HUES6 (cell line): Measurements from ENCODE around the gene SLC12A7.

Experiments used
- H3K27ac ChIP-seq: 2 replicates; pipeline ENCODE4 v1.7.0; 2013; ENCODE audit warnings: low read depth, mild to moderate bottlenecking, low read length, inconsistent platforms
- H3K27me3 ChIP-seq: 2 replicates; pipeline ENCODE4 v1.6.1; 2013; ENCODE audit warnings: low read length; ENCODE audit not compliant: control insufficient read depth, insufficient read depth
- H3K36me3 ChIP-seq: 2 replicates; pipeline ENCODE4 v1.6.1; 2013; ENCODE audit warnings: low read length; ENCODE audit not compliant: control insufficient read depth, insufficient read depth
- H3K4me1 ChIP-seq: 2 replicates; pipeline ENCODE4 v1.6.1; 2013; ENCODE audit warnings: low read length; ENCODE audit not compliant: control insufficient read depth, insufficient read depth
- H3K4me3 ChIP-seq: 2 replicates; pipeline ENCODE4 v1.5.1; 2013; ENCODE audit warnings: low read depth, low read length
- H3K9ac ChIP-seq: one replicate; pipeline ENCODE4 v1.6.1; 2013; ENCODE audit warnings: mild to moderate bottlenecking, low read length
- H3K9me3 ChIP-seq: 2 replicates; pipeline ENCODE4 v1.6.1; 2013; ENCODE audit warnings: low read depth, low read length; ENCODE audit not compliant: control insufficient read depth, insufficient read depth

The SLC12A7 gene

GRCh38 chr5:1153428-1153827 is 41.6 kb upstream of the SLC12A7 start:
- peaks cover 7% of the 10 kb centered on the region; the same call in 1 of the 2 replicates for H3K9me3 ChIP-seq
- H3K4me1 ChIP-seq = no peaks in the 10 kb centered on the region
- H3K4me3 ChIP-seq = no peak overlapping the region
- no peak overlapping the region for H3K27ac ChIP-seq
- H3K27me3 ChIP-seq = peaks cover 43% of the 10 kb centered on the region
- no peak overlapping the region for H3K9ac ChIP-seq
- no peaks in the 10 kb centered on the region for H3K36me3 ChIP-seq

- no peak overlapping the region for H3K4me3 ChIP-seq
- no peak overlapping the region for H3K27ac ChIP-seq
- H3K4me1 ChIP-seq = no peaks in the 10 kb centered on the region
- no peaks in the 10 kb centered on the region for H3K36me3 ChIP-seq
- peaks cover 43% of the 10 kb centered on the region for H3K27me3 ChIP-seq
- no peak overlapping the region for H3K9ac ChIP-seq
- H3K9me3 ChIP-seq = peaks cover 7% of the 10 kb centered on the region; the same call in 1 of the 2 replicates
These were observed 41.0 kb upstream of the SLC12A7 start for GRCh38 chr5:1152771-1153282.

GRCh38 chr5:1152156-1152555 is 40.3 kb upstream of the SLC12A7 start:
- Histone ChIP-seq H3K36me3 (no peaks in the 10 kb centered on the region), H3K4me1 (no peaks in the 10 kb centered on the region), H3K27me3 (peaks cover 37% of the 10 kb centered on the region), H3K27ac (no peak overlapping the region), H3K9ac (no peak overlapping the region), H3K4me3 (no peak overlapping the region), H3K9me3 (peaks cover 4% of the 10 kb centered on the region; the same call in 1 of the 2 replicates)

- H3K36me3 ChIP-seq = no peaks in the 10 kb centered on the region
- peaks cover 28% of the 10 kb centered on the region for H3K27me3 ChIP-seq
- no peaks in the 10 kb centered on the region for H3K9me3 ChIP-seq
- H3K9ac ChIP-seq = no peak overlapping the region
- H3K4me3 ChIP-seq = no peak overlapping the region
- no peak overlapping the region for H3K27ac ChIP-seq
- H3K4me1 ChIP-seq = no peaks in the 10 kb centered on the region; the same call in 1 of the 2 replicates
These were observed 39.5 kb upstream of the SLC12A7 start for GRCh38 chr5:1151316-1151715.

- Histone ChIP-seq H3K4me3 (no peak overlapping the region), H3K36me3 (no peaks in the 10 kb centered on the region), H3K9ac (no peak overlapping the region), H3K27ac (no peak overlapping the region), H3K27me3 (peaks cover 24% of the 10 kb centered on the region), H3K4me1 (no peaks in the 10 kb centered on the region; the same call in 1 of the 2 replicates), H3K9me3 (no peaks in the 10 kb centered on the region)
These were observed 39.0 kb upstream of the SLC12A7 start for GRCh38 chr5:1150866-1151265.

- Histone ChIP-seq H3K36me3 (no peaks in the 10 kb centered on the region), H3K4me1 (peaks cover 8% of the 10 kb centered on the region), H3K27me3 (no peaks in the 10 kb centered on the region), H3K27ac (no peak overlapping the region), H3K4me3 (no peak overlapping the region), H3K9ac (no peak overlapping the region), H3K9me3 (no peaks in the 10 kb centered on the region)
These were observed 33.0 kb upstream of the SLC12A7 start for GRCh38 chr5:1144638-1145396.

- no peak overlapping the region for H3K27ac ChIP-seq
These were observed 32.2 kb upstream of the SLC12A7 start for GRCh38 chr5:1144089-1144488.

GRCh38 chr5:1143670-1143951 is 31.7 kb upstream of the SLC12A7 start:
- Histone ChIP-seq H3K27ac (no peak overlapping the region), H3K9me3 (no peaks in the 10 kb centered on the region), H3K4me3 (no peak overlapping the region), H3K9ac (no peak overlapping the region), H3K36me3 (no peaks in the 10 kb centered on the region), H3K27me3 (no peaks in the 10 kb centered on the region), H3K4me1 (peaks cover 8% of the 10 kb centered on the region)

More at GRCh38 chr5:1144089-1144488, 32.2 kb upstream of the SLC12A7 start:
- Histone ChIP-seq H3K27me3 (no peaks in the 10 kb centered on the region), H3K4me1 (peaks cover 8% of the 10 kb centered on the region), H3K4me3 (no peak overlapping the region), H3K36me3 (no peaks in the 10 kb centered on the region), H3K9ac (no peak overlapping the region), H3K9me3 (no peaks in the 10 kb centered on the region)

- H3K9ac ChIP-seq = no peak overlapping the region
- no peak overlapping the region for H3K27ac ChIP-seq
- H3K27me3 ChIP-seq = no peaks in the 10 kb centered on the region
- no peaks in the 10 kb centered on the region for H3K9me3 ChIP-seq
- H3K4me3 ChIP-seq = no peak overlapping the region
- H3K4me1 ChIP-seq = peaks cover 8% of the 10 kb centered on the region
- no peaks in the 10 kb centered on the region for H3K36me3 ChIP-seq
These were observed 31.2 kb upstream of the SLC12A7 start for GRCh38 chr5:1142886-1143669.

- Histone ChIP-seq H3K4me1 (peaks cover 8% of the 10 kb centered on the region), H3K36me3 (no peaks in the 10 kb centered on the region), H3K9me3 (no peaks in the 10 kb centered on the region), H3K27me3 (no peaks in the 10 kb centered on the region), H3K4me3 (no peak overlapping the region), H3K9ac (no peak overlapping the region), H3K27ac (no peak overlapping the region)
These were observed 30.0 kb upstream of the SLC12A7 start for GRCh38 chr5:1141834-1142233.

GRCh38 chr5:1140818-1141189 is 28.9 kb upstream of the SLC12A7 start:
- Histone ChIP-seq H3K9ac (no peak overlapping the region), H3K27ac (no peak overlapping the region), H3K27me3 (no peaks in the 10 kb centered on the region), H3K9me3 (no peaks in the 10 kb centered on the region), H3K4me1 (peaks cover 8% of the 10 kb centered on the region), H3K4me3 (no peak overlapping the region), H3K36me3 (no peaks in the 10 kb centered on the region)
